ENCODE data around the gene PRKD2.
"Not testable (repeated sequence)": the region's sequence is repeated elsewhere in the genome, so short reads cannot be mapped to it uniquely, and the experiment has no call there.

PRKD2 gene

DNA sequence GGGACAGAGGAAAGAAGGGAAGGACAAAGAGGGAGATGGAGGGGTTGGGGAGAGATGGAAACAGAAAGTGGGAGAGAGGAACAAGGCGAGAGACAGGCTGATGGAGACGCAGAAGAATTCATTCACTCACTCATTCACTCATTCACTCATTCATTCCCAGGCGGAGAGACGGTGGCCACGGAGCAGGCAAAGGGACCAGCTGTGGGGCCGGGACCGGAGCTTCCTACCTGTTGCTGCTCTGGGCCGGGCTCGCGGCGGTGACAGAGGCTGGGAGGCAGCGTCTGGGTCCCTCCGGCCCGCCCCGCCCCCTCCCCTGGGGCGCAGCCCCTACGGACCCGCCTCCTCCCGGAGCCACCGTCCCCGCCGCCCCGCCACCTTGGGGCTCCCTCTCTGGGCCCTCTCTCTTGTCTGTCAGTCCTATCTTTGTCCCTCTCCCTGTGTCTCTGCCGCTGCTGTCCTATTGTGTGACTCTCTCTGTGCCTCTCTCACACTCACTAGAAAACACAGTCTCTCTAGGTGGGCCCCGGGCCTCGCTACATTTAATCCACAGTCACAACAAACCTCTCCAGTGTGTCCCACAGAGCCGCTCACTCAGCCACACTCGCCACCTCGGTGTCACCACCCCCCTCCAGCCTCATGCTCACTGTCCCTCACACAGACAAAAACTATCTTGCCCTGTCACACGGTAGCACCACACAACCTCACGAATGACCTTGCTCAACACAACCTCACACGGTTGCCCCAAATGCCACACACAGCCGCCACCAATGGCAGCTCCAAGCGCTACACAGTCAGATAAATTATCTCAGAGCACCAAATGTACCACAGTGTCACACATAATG is 80.8 kb downstream of the PRKD2 start, which contains the start of gene GNG8:
GNG8 (minus strand) TSS at position 283 of the 842 bp plus-strand sequence. CDS start 1,520 bp downstream, outside the sequence.
- DNase-seq = peak in 3 of 56 donors; percentile 16 to 49 (median 46)

DNA sequence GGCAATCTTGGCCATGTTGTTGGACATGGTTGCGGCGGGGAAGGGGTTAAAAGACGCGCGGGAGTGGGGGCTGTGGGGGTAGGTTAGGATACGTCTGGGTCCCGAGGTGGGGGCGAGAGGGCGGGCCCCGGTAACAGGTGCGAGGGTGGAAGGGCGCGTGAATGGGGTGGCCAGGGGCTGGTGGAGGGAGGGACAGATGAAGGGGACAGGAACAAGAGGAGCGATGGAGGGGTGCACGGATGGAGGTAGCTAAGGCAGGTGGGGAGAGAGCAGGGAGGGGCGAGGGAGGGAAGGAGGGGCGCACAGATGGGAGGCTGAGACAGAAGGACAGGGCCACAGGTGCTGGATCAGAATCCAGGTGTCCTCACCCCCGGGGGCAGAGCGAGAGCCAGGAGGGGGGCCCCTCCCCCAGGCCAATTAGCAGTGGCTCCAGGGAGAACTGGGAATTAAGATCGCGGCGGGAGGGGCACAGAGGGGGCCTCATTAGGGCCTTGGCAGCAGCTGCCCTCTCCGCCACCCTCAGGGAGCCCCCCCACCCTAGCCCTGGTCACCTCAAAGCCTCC is 82.2 kb downstream of the PRKD2 start:
- peak in 2 of 56 donors; percentile 47 to 64 for DNase-seq

DNA sequence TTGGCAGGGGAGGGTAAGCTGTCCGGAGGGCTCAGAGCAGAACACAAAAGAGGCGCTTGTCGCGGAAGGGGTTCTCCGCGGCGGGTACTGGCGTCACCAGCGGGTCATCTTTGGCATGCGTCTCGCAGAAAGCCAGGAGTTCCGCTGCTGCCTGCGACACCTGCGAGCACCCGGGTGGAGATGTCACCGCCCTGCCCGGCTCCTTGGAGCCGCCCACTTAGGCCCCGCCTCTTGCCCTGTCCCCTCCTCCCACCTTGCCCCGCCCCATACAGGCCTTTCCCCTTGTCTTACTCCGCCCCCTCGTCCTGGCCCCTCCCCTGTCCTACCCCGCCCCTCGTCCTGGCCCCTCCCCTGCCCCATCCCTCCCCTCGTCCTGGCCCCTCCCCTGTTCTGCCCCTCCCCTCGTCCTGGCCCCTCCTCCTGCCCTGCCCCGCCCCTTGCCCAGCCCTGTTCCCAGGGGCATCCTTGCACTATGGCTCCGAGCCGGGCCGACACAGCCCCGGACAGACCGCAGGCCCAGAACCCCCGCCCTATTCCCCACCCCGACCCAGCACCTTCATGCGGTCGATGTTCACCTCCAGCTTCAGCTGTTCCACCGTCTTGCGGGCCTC is 82.8 kb downstream of the PRKD2 start:
- DNase-seq = peak in 53 of 56 donors; percentile 21 to 98 (median 72)

DNA sequence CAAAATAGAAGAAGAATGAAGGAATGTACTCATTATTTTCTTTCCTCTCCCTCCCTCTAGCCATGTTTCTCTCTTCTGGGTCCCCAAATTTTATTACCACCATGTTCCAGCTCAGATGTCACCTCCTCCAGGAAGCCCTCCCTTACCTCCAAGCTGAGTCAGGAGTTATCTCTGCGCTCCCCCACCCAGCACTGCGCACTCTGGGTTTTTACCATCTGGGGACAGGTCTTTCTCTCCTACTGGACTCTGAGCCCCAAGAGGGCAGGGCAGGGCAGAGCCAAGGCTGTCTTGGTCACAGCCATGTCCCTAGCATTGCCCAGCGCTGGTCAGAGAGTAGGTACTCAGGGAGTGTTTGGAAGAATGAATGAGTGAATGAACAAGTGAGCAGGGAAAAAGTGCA is 83.8 kb downstream of the PRKD2 start:
- no peak for DNase-seq

DNA sequence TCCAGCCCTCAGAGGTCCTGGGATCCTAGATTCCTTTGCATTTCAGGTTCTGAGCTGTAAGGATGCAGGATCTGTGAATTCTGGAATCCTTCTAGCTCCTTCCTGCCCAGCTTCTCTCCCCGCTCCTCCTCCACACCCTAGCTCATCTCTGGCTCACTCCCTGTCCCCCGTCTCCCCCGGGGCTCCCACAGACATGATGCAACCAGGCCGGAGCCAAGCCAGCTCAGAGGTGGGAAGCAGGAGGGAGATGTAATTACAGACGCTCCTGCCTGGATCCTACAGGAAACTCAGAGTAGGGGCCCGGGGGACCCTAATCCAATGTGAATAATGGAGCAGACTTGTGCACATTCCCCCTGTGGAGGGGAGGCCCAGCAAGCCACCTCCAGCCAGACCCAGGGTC is 85.4 kb downstream of the PRKD2 start:
- DNase-seq = no peak

DNA sequence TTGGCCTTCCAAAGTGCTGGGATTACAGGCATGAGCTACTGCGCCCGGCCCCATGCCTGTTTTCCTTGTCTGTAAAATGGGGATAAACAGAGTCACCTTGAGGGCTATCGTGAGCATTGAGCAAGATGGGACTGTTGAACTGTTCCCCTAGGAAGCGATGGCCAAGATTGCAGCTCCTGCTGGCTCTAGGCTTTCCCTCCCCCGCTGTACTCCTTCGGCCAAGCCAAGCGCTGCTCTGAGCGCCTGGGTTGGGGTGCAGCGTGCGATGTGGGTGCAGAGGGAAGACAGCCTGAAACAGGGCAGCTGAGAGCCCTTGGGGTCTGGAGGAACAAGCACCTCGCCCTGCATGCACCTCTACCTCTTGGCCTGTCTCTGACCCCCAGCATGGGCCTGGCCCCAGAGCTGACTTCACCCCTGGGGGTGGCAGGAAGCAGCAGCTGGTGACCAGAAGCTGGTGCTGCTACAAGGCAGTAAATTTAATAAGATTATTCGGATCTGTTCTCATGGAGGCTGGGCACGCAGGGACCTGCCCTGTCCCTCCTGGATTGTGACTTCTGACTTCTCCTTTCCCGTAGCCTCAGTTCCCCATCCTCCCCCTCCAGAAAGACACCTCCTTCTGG is 86.2 kb downstream of the PRKD2 start:
- DNase-seq = no peak

DNA sequence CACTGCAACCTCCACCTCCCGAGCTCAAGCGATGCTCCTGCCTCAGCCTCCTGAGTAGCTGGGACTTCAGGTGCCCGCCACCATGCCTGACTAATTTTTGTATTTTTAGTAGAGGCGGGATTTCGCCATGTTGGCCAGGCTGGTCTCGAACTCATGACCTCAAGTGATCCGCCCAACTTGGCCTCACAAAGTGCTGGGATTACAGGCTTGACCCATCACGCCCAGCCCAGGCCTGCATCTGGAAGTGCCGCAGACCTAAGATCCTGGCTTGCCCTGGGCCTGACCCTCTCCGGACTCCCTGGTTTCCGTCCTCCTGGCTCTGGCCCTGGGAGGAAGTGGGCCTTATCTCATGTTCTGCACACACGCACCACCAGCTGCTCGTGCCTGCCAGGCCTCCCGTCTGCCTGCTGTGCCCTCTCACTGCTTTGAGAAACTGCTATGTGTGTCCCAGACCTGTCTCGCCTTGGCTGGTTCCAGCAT is 87.3 kb downstream of the PRKD2 start:
- DNase-seq = no peak

DNA sequence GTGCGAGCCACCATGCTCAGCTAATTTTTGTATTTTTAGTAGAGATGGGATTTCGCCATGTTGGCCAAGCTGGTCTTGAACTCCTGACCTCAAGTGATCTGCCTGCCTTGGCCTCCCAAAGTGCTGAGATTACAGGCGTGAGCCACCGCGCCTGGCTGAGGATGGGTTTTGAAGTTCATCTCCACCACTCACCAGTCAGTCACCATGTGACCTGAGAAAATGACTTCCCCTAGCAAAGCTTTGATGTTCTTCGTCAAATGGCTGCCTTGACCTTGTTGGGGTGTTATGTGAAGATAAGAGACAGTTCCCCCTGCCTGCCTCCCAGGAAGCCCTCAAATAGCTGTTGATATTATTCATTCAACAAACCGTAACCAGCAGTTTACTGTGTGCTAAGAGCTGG is 87.9 kb downstream of the PRKD2 start:
- not testable (repeated sequence) for DNase-seq

DNA sequence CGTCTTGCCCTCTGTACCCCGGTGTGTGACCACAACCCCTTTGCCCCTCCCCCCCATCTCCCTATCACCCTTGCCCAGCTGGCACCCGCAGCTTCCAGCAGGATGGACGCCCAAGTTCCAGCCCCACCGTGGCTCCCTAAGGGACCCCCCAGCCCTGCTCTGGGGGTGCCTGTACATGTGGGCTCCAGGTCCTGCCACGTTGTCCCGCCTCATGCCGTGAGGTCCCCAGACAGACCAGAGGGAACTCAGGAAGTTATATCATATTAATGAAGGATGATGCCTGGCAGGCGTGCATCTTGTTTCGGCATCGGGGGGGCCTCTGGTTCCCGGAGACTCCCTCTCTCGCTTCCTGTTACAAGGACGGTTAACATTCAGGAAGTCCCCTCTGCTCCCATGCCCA is 90.5 kb downstream of the PRKD2 start:
- no peak for DNase-seq

DNA sequence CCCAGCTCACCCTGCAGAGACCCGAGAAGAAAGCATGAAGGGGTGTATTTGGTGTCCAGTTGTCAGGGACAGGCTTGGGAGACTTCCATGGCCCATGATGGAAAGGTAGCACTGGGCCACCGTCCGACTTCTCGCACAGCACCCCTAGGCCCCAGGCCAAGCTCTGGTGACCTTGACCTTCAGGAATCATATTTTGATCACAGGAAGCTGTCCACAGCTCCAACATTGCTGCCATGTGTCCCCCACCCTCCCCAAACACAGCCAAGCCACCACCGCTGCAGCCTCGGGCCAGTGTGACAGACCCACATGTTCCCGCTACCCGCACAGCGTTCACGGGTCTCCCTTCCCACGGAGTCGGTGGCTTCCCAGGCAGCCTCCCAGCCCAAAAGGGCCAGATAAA is 91.2 kb downstream of the PRKD2 start:
- DNase-seq = no peak

DNA sequence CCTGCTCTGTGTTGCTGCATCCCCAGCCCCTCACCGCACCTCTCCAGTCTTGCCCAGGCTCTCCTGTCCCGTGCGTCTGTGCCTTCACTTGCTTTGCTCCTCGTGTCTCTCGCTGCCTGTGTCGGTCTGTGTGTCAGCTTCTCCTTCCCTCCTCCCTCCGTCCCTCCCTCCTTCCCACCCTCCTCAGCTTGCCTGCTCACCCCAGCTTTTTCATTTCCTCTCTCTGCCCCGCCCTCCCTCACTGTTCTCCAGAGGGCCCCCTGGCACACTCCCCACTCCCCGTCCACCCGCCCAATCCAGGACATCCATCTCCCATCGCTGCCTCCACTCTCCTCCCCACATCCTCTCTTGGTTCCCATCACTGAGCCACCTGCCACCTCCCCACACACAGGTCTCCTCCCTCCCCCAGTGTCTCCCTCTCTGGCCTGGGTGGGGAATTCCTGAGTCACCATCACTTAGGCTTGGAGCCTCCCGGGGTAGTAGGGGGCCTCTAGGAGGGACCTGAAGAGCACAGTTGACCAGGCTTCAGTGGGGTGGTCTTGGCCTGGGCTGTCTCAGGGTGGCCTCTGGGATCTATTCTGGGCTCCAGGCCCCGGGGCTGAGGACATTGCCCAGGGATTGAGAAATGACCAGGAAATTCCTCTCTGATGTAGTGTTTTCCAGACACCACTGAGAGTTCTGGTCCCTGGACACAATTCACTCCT is 91.8 kb downstream of the PRKD2 start, which contains the start of gene PTGIR:
PTGIR (minus strand) TSS at position 132 of the 704 bp plus-strand sequence. CDS start 864 bp downstream, outside the sequence.
- no peak for DNase-seq

Measured in amygdala (tissue), 56 donors.